GM19452 (cell line): ENCODE results near the gene SNCA.
A peak's percentile ranks its signal among the peaks of the same experiment; 100 is the strongest.

Source experiments
- ATAC-seq: cut with Tn5 transposase; IDR thresholded peaks from one replicate; pipeline ENCODE4 v1.9.1; 2021; ENCODE audit not compliant: unreplicated experiment

Gene SNCA

GRCh38 chr4:89836897-89837384, at the start of gene SNCA:
TSS of gene SNCA (minus strand) at chr4:89837161. CDS start at chr4:89835667, 1,494 bp downstream.
- no peak for ATAC-seq

- ATAC-seq = no peak
Observed at GRCh38 chr4:89879215-89879614, 42.3 kb upstream of the SNCA start.

- no peak for ATAC-seq
Observed at GRCh38 chr4:89878611-89879010, 41.6 kb upstream of the SNCA start.

- no peak for ATAC-seq
Observed at GRCh38 chr4:89876548-89876947, 39.6 kb upstream of the SNCA start.

GRCh38 chr4:89871211-89871610, 34.2 kb upstream of the SNCA start:
- no peak for ATAC-seq

GRCh38 chr4:89868999-89869589, 32.1 kb upstream of the SNCA start:
- ATAC-seq = no peak

GRCh38 chr4:89868276-89868675, 31.3 kb upstream of the SNCA start:
- no peak for ATAC-seq

- no peak for ATAC-seq
Observed at GRCh38 chr4:89863533-89863932, 26.6 kb upstream of the SNCA start.

GRCh38 chr4:89860971-89861370, 24.0 kb upstream of the SNCA start:
- no peak for ATAC-seq

- no peak for ATAC-seq
Observed at GRCh38 chr4:89855236-89855635, 18.3 kb upstream of the SNCA start.

GRCh38 chr4:89847571-89848325, 10.8 kb upstream of the SNCA start:
- no peak for ATAC-seq

GRCh38 chr4:89839558-89839957, 2.6 kb upstream of the SNCA start:
- no peak for ATAC-seq

GRCh38 chr4:89837993-89838390, 1.0 kb upstream of the SNCA start:
- ATAC-seq = no peak

GRCh38 chr4:89837385-89837992, 528 bp upstream of the SNCA start:
- no peak for ATAC-seq

- ATAC-seq = no peak
Observed at GRCh38 chr4:89836031-89836745, 773 bp downstream of the SNCA start.

- ATAC-seq = no peak
Observed at GRCh38 chr4:89835413-89835812, 1.5 kb downstream of the SNCA start.

- ATAC-seq = no peak
Observed at GRCh38 chr4:89834486-89835209, 2.3 kb downstream of the SNCA start.

GRCh38 chr4:89829470-89830138, 7.4 kb downstream of the SNCA start:
- peak; percentile 95 for ATAC-seq

- no peak for ATAC-seq
Observed at GRCh38 chr4:89823416-89823815, 13.5 kb downstream of the SNCA start.

- no peak for ATAC-seq
Observed at GRCh38 chr4:89821612-89822011, 15.3 kb downstream of the SNCA start.
